Glomerular endothelial cell (primary cell): ENCODE measurements around the gene AHDC1. TPM values are rescaled to one million over a fixed set of nuclear protein-coding genes. Genes with fewer than 3 reads are reported as not detected.

Experiments
- DNase-seq: peaks from one replicate; pipeline ENCODE4 v3.0.0-alpha.2; 2011; ENCODE audit warnings: low read depth, low spot score; ENCODE audit errors: extremely low read depth
- total RNA-seq: library from RNA; depleted of rRNA; stranded (reverse); fragments of >200 nt; gene quantifications from 2 replicates; pipeline ENCODE4 v1.2.3, GENCODE V29; 2015

AHDC1 gene
- total RNA-seq, 1 donor from 2014 or later: 44.1 TPM

GRCh38 chr1:27615346-27616192 is 11.6 kb upstream of the AHDC1 start:
- no peak for DNase-seq

GRCh38 chr1:27614625-27615344 is 10.8 kb upstream of the AHDC1 start:
- DNase-seq: no peak

GRCh38 chr1:27614043-27614624 is 10.2 kb upstream of the AHDC1 start:
- no peak for DNase-seq

- no peak for DNase-seq
Observed at GRCh38 chr1:27612718-27613117, 8.8 kb upstream of the AHDC1 start.

GRCh38 chr1:27611450-27611849 is 7.5 kb upstream of the AHDC1 start:
- no peak for DNase-seq

- no peak for DNase-seq
Observed at GRCh38 chr1:27609618-27610240, 5.8 kb upstream of the AHDC1 start.

GRCh38 chr1:27609210-27609555 is 5.2 kb upstream of the AHDC1 start:
- DNase-seq: no peak

GRCh38 chr1:27607239-27607804 is 3.4 kb upstream of the AHDC1 start:
- no peak for DNase-seq

GRCh38 chr1:27606708-27607238 is 2.8 kb upstream of the AHDC1 start:
- DNase-seq: no peak

GRCh38 chr1:27605796-27606707 is 2.1 kb upstream of the AHDC1 start:
- DNase-seq: no peak

GRCh38 chr1:27605300-27605766 is 1.4 kb upstream of the AHDC1 start:
- no peak for DNase-seq

- DNase-seq: no peak
Observed at GRCh38 chr1:27604579-27605299, 795 bp upstream of the AHDC1 start.

- DNase-seq: no peak
Observed at GRCh38 chr1:27603309-27603680, 649 bp downstream of the AHDC1 start.

- DNase-seq: no peak
Observed at GRCh38 chr1:27602462-27603308, 1.3 kb downstream of the AHDC1 start.

GRCh38 chr1:27601771-27602461 is 2.0 kb downstream of the AHDC1 start:
- no peak for DNase-seq

- no peak for DNase-seq
Observed at GRCh38 chr1:27601321-27601770, 2.6 kb downstream of the AHDC1 start.

- no peak for DNase-seq
Observed at GRCh38 chr1:27600498-27601175, 3.3 kb downstream of the AHDC1 start.
